D721Med (cell line): Measurements from ENCODE around the gene SUGCT.
A peak's percentile ranks its signal among the peaks of the same experiment; 100 is the strongest.

Experiments
- DNase-seq: peaks from one replicate; pipeline ENCODE4 v3.0.0; 2011; ENCODE audit warnings: low spot score; ENCODE audit not compliant: insufficient read length
- FAIRE-seq: peaks from 2 replicates; lab custom pipeline; 2011; peaks lifted over from hg19 to GRCh38; lab: Jason Lieb, UNC
- CTCF ChIP-seq: IDR thresholded peaks from 2 replicates; pipeline ENCODE4 v1.5.1; 2012; ENCODE audit warnings: mild to moderate bottlenecking, control low read depth; ENCODE audit not compliant: insufficient read depth; ENCODE audit errors: missing control alignments

SUGCT gene

GRCh38 chr7:40761762-40762560 is 627.2 kb downstream of the SUGCT start:
- DNase-seq (no peak), FAIRE-seq (no peak)
- TF ChIP-seq CTCF = no peak

- peak; percentile 51 for TF ChIP-seq CTCF
- FAIRE-seq (no peak), DNase-seq (no peak)
Measured at GRCh38 chr7:40763319-40764287, 628.8 kb downstream of the SUGCT start.

- no peak for FAIRE-seq
Measured at GRCh38 chr7:40765639-40766038, 630.8 kb downstream of the SUGCT start.

GRCh38 chr7:40772096-40772495 is 637.3 kb downstream of the SUGCT start:
- TF ChIP-seq CTCF = no peak
- DNase-seq (no peak), FAIRE-seq (no peak)

More at GRCh38 chr7:40765639-40766038, 630.8 kb downstream of the SUGCT start:
- TF ChIP-seq CTCF = no peak
- DNase-seq = no peak

GRCh38 chr7:40773656-40774055 is 638.9 kb downstream of the SUGCT start:
- no peak for TF ChIP-seq CTCF
- DNase-seq (no peak), FAIRE-seq (no peak)

GRCh38 chr7:40775877-40776276 is 641.1 kb downstream of the SUGCT start:
- FAIRE-seq = no peak
- no peak for TF ChIP-seq CTCF
- no peak for DNase-seq
